Esophagus muscularis mucosa (tissue), 4 donors: Measurements from ENCODE around the gene ANKFY1.

Experiments
- CTCF ChIP-seq, 3 experiments: fragments of 200-600 bp in 2 of 3; fragments of 450-650 bp in 1 of 3; sonication (generic) in 2 of 3; IDR thresholded peaks; one replicate each; pipeline ENCODE4 v1.5.1; 2017 to 2019; ENCODE audit warnings: antibody characterized with exemption in 3 of 3, mild to moderate bottlenecking in 2 of 3, moderate library complexity in 1 of 3
- EP300 ChIP-seq: sonication (generic); formaldehyde crosslinking; IDR thresholded peaks from one replicate; pipeline ENCODE4 v1.6.1; 2017; ENCODE audit warnings: antibody characterized with exemption
- POLR2A ChIP-seq: fragments of 450-650 bp; IDR thresholded peaks from one replicate; pipeline ENCODE4 v1.6.1; 2017; ENCODE audit warnings: antibody characterized with exemption, moderate library complexity, mild to moderate bottlenecking, low read depth
- POLR2AphosphoS5 ChIP-seq, 2 donors: sonication (generic); formaldehyde crosslinking; IDR thresholded peaks; one replicate each; pipeline ENCODE4 v1.6.1; 2017; ENCODE audit warnings: antibody characterized with exemption in 2 of 2

GRCh38 chr17:4241535-4241934, 22.2 kb downstream of the ANKFY1 start:
- TF ChIP-seq CTCF (IDR thresholded peaks at IDR 0.05) = no peak
- no peak for TF ChIP-seq POLR2AphosphoS5 (IDR thresholded peaks at IDR 0.05)
- no peak for TF ChIP-seq EP300
- no peak for TF ChIP-seq POLR2A
